ENCODE data around the gene PRKCE.
"Not testable (repeated sequence)": the region's sequence is repeated elsewhere in the genome, so short reads cannot be mapped to it uniquely, and the experiment has no call there.

PRKCE gene

GRCh38 chr2:46184794-46185583, 533.5 kb downstream of the PRKCE start:
- no peak for DNase-seq

DNA sequence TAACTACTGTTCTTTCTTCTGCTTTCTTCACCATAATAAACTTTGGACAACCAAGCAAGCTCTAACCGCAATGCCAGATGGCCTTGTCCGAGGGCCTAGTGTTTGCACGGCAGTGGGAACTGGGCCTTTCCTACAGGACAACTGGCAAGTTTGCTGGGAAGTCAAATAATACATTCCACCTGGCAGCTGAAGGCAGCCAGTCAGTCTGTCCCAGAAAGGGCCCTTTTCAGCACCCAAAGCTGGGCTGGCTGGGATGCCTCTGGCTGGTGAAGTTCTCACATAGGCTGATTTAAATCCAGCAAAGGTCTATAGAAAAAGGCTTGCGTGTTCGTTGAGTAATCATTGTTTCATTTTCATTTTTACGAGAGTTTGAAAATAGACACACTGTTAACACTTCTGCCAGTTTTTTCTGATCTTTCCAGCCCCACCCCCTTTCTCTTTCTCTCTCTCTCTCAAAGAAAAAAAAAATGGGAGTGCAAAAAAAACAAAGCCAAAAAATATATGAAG, 535.7 kb downstream of the PRKCE start:
- DNase-seq = peak; percentile 14

DNA sequence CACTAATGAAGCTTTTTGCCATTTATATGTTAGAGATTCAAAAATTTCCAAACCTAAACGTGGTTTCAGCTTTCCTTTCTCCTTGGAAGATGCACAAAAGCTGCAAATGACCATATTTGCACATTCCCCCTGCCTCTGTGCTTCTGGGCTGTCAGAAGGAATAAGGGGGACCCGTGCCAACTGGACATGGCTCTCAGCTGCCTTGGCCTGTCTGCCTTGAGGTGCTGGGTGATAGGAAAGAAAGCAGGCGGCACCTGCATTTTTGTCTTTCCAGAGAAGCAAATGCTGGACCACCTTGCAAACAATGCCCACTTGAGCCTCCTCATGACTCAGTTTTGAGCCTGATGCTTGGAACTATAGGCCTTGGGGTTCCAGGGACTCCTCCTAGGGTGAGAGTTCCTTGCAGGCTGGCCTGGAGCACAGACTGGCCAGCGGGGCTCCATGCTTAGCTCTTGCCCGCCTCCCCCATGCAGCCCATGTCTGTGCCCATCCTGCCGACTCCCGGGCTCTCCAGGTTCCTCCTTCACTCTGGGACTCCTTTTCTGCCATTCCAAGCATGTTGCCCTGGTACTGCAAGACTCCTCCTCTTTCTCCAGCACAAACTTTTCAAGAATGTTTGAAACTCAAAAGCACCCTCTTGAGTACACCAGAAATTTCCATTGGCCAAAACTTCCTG, 536.7 kb downstream of the PRKCE start:
- DNase-seq = no peak

DNA sequence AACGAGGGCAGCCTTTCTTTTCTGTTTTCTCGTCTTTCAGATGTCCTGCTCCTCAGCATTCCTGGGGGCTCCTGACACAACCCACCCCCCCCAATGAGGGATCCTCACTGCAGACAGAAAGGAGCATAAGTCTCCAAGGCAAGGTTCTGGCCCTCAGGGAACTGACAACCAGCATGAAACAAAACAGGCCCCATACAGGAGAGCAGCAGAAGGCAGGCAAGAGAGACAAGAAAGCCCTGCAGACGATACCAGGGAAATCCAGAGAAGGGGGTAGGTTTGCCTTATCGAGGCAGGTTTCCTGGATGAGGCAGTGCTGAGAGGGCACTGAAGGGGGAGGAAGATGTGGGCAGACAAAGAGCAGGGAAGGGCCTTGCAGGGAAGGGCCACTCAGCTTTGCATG, 541.9 kb downstream of the PRKCE start:
- DNase-seq = no peak

DNA sequence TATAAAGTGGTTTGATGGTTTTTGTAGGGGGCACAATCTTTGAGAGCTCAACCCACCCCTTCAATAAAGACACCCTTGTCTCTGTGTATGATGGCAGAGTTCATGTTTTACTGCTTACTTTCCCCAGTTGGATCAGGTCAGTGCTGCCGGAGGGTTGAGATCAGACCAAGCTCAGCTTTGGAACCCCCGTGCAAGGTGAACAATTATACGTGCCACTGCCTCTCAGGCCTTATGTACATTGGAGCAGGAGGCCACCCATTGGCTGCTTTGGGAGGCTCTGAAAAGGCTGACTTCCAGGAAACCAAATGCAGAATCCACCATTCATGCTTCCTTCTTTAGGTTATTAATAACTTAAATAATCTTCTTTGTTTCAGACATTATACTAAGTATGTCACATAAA, 542.4 kb downstream of the PRKCE start:
- DNase-seq = no peak

- no peak for DNase-seq
Measured at GRCh38 chr2:46194856-46195255, 543.4 kb downstream of the PRKCE start.

DNA sequence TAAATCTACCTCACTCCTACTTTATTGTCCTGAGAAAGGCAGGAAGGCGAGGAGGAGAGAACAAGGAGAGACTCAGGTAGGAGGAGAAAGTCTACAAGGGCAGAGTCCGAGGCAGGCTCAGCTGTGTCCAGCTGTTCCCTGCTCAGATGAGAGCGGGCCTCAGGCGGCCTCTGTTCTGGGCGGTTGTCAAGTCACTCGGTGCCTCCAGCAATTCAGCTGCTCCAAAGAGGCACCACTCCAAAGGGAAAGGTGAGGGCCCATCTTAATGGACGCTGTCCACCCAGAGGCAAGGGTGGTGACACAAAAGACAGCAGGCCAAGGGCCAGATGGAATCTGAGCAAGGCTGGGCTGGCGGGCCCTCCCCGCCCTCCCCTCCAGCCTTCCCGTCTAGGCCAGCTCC, 544.3 kb downstream of the PRKCE start:
- no peak for DNase-seq

GRCh38 chr2:46196871-46197462, 545.5 kb downstream of the PRKCE start:
- DNase-seq = no peak

DNA sequence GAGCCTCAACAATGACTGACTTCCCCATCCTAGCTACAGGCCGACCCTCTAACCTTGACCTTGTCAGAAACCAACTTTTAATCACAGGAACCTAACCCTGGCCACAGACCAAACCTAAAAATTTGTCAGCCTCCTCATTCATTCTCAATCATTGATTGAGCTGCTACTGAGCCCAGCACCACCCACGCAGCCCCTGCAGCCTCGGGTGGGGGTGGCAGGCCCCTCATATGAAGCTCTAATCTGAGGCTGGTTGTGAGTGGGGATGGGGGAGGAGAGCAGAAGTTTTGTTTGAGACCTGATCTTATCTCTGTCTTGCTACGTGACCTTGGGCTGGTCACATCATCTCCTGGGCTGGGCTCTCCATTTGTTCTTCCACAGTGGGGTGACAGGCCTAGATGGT, 546.2 kb downstream of the PRKCE start:
- DNase-seq = no peak

DNA sequence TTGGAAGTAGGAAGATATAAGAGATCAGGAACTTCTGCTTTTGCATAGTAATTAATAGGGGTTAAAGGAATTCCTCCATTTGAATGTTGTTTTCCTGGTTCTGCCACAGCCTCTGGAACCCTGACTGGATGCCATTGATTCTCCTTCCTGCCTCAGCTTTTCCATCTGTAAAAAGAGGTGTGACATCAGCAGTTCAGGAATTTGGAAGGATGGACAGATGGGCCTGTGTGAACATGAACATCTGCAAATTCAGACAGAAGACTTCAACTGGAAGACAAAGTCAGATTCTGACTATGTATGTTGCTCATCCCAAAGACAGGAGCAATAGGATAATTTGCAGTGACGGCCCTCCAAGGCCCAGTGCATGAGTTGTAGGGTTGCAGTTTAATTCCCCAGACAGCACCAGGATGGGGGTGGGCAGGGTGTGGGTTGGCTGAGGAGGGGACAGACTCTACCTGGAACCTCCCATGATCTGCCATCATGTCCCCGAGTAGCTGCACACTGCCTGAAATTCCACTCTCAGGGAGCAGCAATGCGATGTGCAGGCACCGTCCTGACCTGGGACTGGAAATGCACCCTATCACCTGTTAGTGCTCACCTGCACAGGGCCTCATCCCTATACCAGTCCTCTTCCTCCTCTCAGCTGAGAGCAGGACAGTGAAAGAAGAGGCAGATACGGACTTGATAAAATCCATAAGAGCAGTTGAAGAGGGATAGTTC, 546.8 kb downstream of the PRKCE start:
- DNase-seq = no peak

- DNase-seq = no peak
Measured at GRCh38 chr2:46198966-46199365, 547.5 kb downstream of the PRKCE start.

GRCh38 chr2:46200100-46200690, 548.7 kb downstream of the PRKCE start:
- no peak for DNase-seq

DNA sequence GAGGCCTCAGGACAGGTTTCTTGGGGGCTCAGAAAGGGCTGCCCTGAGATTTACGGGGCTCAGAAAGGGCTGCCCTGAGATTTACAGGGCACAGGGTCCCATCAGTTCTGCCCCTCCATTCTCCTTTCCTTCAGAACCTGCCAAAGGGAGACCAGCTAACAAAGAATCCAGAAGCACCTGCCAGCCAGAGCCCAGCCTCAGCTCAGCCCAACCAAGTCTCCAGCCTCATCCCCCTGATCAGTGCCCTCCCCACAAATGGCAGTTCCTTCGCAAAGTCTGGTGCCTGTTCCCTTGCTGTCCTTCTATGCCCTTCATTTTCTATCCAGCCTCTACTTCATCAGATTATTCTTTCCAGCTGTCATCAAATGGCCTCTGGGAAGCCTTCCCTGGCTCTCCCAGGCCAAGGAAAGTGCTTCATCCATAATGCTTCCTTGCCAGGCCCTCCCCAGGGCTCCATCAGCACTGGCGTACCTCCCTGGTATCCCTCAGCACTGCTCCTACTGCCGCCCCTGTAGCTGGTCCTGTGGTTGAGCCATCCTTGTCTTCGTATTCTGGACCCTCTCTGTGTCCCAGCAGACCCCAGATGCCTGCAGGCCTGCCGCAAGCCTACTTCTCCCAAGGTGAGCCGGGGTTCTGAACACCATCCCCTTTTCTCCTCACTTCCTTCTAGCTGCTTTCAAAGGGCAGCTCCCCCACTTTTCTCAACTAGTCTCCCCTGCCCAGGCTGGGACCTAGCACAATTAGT, 549.6 kb downstream of the PRKCE start:
- no peak for DNase-seq

GRCh38 chr2:46202453-46202852, 551.0 kb downstream of the PRKCE start:
- no peak for DNase-seq

DNA sequence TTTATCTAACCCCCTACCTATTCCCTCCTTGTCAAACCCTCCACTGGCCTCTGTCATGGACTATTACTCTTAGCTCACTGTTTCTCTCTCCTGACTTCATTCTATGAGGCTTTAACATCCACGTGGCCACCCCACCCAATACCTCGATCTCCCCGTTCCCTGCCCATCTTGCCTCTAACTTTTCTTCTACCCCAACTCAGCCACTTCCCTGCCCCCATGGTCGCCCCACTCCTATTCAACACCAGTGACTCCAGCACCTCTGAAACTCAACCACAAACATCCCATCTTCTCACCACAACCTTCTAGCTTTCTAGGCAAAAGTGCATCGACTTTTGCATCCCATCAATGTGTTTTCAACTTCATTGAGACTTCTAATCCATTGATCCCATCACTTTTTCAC, 551.5 kb downstream of the PRKCE start:
- no peak for DNase-seq

DNA sequence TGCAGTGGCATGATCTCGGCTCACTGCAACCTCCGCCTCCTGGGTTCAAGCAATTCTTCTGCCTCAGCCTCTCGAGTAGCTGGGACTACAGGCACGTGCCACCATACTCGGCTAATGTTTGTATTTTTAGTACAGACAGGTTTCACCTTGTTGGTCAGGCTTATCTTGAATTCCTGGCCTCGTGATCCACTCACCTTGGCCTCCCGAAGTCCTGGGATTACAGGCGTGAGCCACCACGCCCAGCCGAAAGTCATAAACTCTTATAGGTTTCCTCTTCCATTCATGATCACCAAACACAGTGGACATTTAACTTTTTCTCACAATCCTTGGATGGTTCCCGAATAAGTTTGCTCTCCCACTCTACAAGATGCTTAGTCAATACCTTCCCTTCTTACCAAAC, 552.2 kb downstream of the PRKCE start:
- not testable (repeated sequence) for DNase-seq

GRCh38 chr2:46207591-46207990, 556.1 kb downstream of the PRKCE start:
- DNase-seq = no peak

DNA sequence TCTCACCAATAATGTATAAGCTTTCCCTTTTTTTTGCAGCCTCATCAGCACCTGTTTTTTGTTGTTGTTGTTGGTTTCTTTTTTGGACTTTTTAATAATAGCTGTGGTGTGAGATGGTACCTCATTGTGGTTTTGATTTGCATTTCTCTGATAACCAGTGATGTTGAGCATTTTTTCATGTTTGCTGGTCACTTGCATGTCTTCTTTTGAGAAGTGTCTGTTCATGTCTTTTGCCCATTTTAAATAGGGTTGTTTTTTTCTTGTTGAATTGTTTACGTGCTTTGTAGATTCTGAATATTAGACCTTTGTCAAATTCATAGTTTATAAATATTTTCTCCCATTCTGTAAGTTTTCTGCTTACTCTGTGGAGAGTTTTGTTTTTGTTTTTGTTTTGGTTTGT, 557.3 kb downstream of the PRKCE start:
- DNase-seq = no peak

DNA sequence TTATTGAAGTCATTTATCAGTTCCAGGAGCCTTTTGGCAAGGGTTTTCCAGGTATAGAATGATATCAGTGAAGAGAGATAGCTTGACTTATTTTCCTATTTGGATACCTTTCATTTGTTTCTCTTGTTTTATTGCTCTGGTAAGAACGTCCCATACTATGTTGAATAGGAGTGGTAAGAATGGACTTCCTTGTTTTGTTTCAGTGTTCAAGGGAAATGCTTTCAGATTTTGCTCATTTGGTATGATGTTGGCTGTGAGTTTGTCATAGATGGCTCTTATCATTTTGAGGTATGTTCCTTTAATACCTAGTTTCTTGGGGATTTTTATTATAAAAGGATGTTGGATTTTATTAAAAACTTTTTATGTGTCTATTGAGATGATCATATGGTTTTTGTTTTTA, 558.6 kb downstream of the PRKCE start:
- DNase-seq = no peak

DNA sequence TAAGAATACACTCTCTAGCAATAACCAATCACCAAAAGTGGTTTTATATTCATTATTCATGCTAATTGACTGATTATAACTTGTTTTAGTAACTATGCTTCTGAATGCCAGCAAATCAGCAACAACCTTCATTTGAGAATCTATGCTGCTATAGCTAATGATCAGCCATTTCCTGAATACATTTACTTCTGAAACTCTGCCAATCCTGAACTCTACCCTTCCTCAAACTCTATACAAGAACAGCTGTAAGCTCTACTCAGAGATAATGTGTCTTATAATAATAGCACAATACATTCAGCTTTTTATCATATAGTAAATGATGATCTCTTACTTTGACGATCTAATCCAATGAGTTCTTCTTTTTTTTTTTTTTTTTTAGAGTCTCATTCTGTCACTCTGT, 560.0 kb downstream of the PRKCE start:
- DNase-seq = no peak

DNA sequence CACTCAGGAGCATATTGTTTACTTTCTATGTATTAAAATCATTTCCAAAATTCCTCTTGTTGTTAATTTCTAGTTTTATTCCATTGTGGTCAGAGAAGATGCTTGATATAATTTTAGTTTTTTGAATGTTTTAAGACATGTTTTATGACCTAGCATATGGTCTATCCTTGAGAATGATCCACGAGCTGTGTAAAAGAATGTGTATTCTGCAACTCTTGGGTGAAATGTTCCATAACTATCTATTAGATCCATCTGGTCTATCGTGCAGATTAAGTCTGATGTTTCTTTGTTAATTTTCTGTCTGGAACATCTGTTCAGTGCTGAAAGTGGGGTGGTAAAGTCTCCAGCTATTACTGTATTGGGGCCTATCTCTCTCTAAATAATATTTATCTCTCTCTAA, 562.4 kb downstream of the PRKCE start:
- no peak for DNase-seq

- DNase-seq = no peak
Measured at GRCh38 chr2:46216213-46216612, 564.7 kb downstream of the PRKCE start.
